Epithelial cell of proximal tubule (primary cell): ENCODE measurements around the gene L1TD1. TPM values are rescaled to one million over a fixed set of nuclear protein-coding genes. Genes with fewer than 3 reads are reported as not detected.
A peak's percentile ranks its signal among the peaks of the same experiment; 100 is the strongest.
"Not testable (repeated sequence)": the region's sequence is repeated elsewhere in the genome, so short reads cannot be mapped to it uniquely, and the experiment has no call there.

Source experiments
- DNase-seq: peaks from one replicate; pipeline ENCODE4 v3.0.0-alpha.2; 2011; ENCODE audit warnings: low read depth
- H3K4me3 ChIP-seq: 2 replicates; pipeline ENCODE4 v1.5.1; 2011; ENCODE audit warnings: low read depth, mild to moderate bottlenecking, low read length
- CTCF ChIP-seq: conservative IDR thresholded peaks from 2 replicates; pipeline ENCODE4 v1.5.1; 2012; ENCODE audit warnings: low read depth, mild to moderate bottlenecking, low read length
- total RNA-seq: library from RNA; depleted of rRNA; stranded (reverse); fragments of >200 nt; gene quantifications from 2 replicates; pipeline ENCODE4 v1.2.3, GENCODE V29; 2015

Gene L1TD1
- 1.0 and 1.1 TPM in 2 replicates for total RNA-seq

- no peak for TF ChIP-seq CTCF
- no peak within 1 kb of the TSS for H3K4me3 ChIP-seq
- no peak for DNase-seq
Observed at GRCh38 chr1:62194651-62195544, at the start of gene L1TD1. Gene L1TD1, plus strand, starts transcription at chr1:62194849. Its CDS starts 11,780 bp downstream, at chr1:62206629.

GRCh38 chr1:62159940-62160348, 34.7 kb upstream of the L1TD1 start:
- H3K4me3 ChIP-seq = no peak overlapping the region
- no peak for TF ChIP-seq CTCF
- DNase-seq = no peak

- no peak overlapping the region for H3K4me3 ChIP-seq
- TF ChIP-seq CTCF = no peak
Observed at GRCh38 chr1:62161711-62162110, 32.9 kb upstream of the L1TD1 start.

GRCh38 chr1:62170380-62170779, 24.3 kb upstream of the L1TD1 start:
- H3K4me3 ChIP-seq, DNase-seq: not testable (repeated sequence)

More at GRCh38 chr1:62161711-62162110, 32.9 kb upstream of the L1TD1 start:
- DNase-seq = no peak

GRCh38 chr1:62175568-62176179, 19.0 kb upstream of the L1TD1 start:
- peak; percentile 83 for TF ChIP-seq CTCF
- no peak overlapping the region for H3K4me3 ChIP-seq
- DNase-seq = no peak

GRCh38 chr1:62176597-62177312, 17.9 kb upstream of the L1TD1 start:
- DNase-seq = no peak
- no peak for TF ChIP-seq CTCF

GRCh38 chr1:62177621-62178020, 17.0 kb upstream of the L1TD1 start:
- TF ChIP-seq CTCF = no peak
- H3K4me3 ChIP-seq = no peak overlapping the region
- no peak for DNase-seq

More at GRCh38 chr1:62176597-62177312, 17.9 kb upstream of the L1TD1 start:
- H3K4me3 ChIP-seq = no peak overlapping the region
